A673 (cell line): Measurements from ENCODE around the gene FLVCR2.

ENCODE experiments used
- CTCF ChIP-seq: fragments of 300-800, 200-600 bp; sonication (generic); conservative IDR thresholded peaks from 2 replicates; pipeline ENCODE4 v1.5.1; 2017; ENCODE audit warnings: low read depth, mild to moderate bottlenecking, antibody characterized with exemption, low read length, moderate library complexity, mixed read lengths
- EZH2 ChIP-seq: fragments of 200-600 bp; sonication (generic); IDR thresholded peaks from 2 replicates; pipeline ENCODE4 v1.6.1; 2017; ENCODE audit warnings: borderline replicate concordance, low read depth, mild to moderate bottlenecking, mixed read lengths, antibody characterized with exemption, low read length; ENCODE audit not compliant: poor library complexity, severe bottlenecking

GRCh38 chr14:75545907-75546306 is 32.5 kb upstream of the FLVCR2 start:
- TF ChIP-seq CTCF = no peak
- no peak for TF ChIP-seq EZH2
